Keratinocyte (primary cell): Measurements from ENCODE around the gene RABGGTA.

Experiments used
- EZH2 ChIP-seq: IDR thresholded peaks from one replicate; pipeline ENCODE4 v1.6.1; 2012; ENCODE audit warnings: inconsistent platforms, mild to moderate bottlenecking, low read length, moderate library complexity
- TF ChIP-seq, protein P1 (sequence below), 3 experiments: IDR thresholded peaks in 1 of 3; conservative IDR thresholded peaks in 1 of 3; optimal IDR thresholded peaks in 1 of 3; 2 replicates in 2 of 3; 3 replicates in 1 of 3; pipeline versions ENCODE3 to v1.5.1; 2011; ENCODE audit warnings: low read length in 3 of 3, mild to moderate bottlenecking in 3 of 3, moderate library complexity in 2 of 3, control low read depth in 1 of 3, inconsistent platforms in 1 of 3; ENCODE audit not compliant: insufficient read depth in 2 of 3; ENCODE audit errors: extremely low read depth in 1 of 3

DNA sequence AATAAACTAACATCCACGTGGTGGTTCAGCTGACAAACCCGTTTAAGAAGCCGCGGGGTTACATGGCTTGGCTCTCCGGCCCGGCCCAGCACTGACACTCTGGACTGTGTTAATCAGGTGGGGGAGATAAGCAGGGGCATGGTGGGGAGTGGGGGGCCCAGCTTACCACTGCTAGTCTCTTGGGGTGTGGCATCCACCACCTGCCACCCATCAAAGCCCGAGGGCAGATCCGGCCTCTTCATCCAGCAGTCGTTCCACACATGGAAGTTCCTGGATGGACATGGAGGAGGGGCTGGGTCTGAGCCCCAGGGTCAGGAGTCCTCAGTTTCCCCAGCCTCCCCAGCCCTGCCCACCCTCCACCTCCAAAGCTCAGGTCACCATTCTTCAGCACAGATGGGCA lies 13.3 kb downstream of the RABGGTA start:
- TF ChIP-seq, protein P1, sequence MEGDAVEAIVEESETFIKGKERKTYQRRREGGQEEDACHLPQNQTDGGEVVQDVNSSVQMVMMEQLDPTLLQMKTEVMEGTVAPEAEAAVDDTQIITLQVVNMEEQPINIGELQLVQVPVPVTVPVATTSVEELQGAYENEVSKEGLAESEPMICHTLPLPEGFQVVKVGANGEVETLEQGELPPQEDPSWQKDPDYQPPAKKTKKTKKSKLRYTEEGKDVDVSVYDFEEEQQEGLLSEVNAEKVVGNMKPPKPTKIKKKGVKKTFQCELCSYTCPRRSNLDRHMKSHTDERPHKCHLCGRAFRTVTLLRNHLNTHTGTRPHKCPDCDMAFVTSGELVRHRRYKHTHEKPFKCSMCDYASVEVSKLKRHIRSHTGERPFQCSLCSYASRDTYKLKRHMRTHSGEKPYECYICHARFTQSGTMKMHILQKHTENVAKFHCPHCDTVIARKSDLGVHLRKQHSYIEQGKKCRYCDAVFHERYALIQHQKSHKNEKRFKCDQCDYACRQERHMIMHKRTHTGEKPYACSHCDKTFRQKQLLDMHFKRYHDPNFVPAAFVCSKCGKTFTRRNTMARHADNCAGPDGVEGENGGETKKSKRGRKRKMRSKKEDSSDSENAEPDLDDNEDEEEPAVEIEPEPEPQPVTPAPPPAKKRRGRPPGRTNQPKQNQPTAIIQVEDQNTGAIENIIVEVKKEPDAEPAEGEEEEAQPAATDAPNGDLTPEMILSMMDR (optimal IDR thresholded peaks at IDR 0.05 in 1 of 3, IDR thresholded peaks at IDR 0.05 in 1 of 3, conservative IDR thresholded peaks at IDR 0.05 in 1 of 3; ENCODE audit: extremely low read depth in 1 of 3, insufficient read depth in 2 of 3, low read length in 3 of 3), result no peak
- no peak for TF ChIP-seq EZH2
